GM12872 (cell line): ENCODE results near the gene BPNT1.

ENCODE experiments used
- TF ChIP-seq, protein P1 (sequence below): IDR thresholded peaks from 3 replicates; pipeline ENCODE4 v1.5.1; 2011; ENCODE audit warnings: low read depth, mild to moderate bottlenecking, low read length, moderate library complexity; ENCODE audit not compliant: insufficient read depth

BPNT1 gene

DNA sequence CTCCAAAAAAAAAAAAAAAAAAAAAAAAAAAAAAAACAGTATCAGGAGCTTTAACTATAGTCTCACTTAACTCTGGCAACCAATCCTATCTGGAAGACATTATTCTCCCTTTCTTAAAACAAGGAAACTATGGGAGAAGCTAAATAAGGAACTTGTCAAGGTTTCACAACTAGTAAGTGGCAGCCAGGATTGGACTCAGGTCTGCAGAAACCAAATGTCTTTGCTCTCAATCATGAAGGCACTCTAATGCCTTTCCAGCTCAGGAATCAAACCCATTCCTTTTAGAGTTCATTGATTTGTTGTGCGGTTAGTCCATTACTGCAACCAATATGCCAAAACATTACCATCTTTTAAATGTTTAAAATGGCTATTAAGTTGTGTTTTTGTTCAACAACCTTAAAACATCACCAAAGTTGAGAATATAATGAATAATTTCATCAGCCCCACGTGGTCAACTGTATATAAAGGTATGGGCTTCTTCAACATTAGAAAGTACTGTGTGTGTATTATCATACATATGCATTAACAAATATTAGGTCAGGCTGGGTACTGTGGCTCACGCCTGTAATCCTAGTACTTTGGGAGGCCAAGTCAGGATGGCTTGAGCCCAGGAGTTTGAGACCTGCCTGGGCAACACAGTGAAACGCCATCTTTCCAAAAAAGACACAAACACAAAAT lies 44.8 kb downstream of the BPNT1 start:
- TF ChIP-seq, protein P1, sequence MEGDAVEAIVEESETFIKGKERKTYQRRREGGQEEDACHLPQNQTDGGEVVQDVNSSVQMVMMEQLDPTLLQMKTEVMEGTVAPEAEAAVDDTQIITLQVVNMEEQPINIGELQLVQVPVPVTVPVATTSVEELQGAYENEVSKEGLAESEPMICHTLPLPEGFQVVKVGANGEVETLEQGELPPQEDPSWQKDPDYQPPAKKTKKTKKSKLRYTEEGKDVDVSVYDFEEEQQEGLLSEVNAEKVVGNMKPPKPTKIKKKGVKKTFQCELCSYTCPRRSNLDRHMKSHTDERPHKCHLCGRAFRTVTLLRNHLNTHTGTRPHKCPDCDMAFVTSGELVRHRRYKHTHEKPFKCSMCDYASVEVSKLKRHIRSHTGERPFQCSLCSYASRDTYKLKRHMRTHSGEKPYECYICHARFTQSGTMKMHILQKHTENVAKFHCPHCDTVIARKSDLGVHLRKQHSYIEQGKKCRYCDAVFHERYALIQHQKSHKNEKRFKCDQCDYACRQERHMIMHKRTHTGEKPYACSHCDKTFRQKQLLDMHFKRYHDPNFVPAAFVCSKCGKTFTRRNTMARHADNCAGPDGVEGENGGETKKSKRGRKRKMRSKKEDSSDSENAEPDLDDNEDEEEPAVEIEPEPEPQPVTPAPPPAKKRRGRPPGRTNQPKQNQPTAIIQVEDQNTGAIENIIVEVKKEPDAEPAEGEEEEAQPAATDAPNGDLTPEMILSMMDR = no peak

GRCh38 chr1:220043646-220044045 lies 45.9 kb downstream of the BPNT1 start:
- TF ChIP-seq, protein P1 = no peak

- TF ChIP-seq, protein P1 = no peak
These were observed 49.5 kb downstream of the BPNT1 start for GRCh38 chr1:220040028-220040596.

DNA sequence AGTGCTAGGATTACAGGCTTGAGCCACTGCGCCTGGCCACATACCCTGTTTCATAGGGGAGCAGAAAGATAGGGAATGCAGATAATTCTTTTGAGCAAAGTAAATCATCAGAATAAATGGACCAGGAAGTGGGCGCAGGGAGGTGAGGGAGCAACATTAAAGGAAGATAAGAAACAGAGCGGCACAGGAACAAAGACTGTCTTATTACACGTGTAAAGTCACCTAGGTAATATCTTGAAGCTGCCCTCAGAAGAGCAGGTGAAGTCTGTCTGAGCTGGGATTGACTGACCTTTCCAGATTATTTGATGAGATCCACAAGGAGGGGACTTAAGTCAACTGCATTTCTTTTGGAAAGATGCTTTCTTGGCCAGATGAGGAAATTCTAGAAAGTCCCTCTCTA lies 50.9 kb downstream of the BPNT1 start:
- TF ChIP-seq, protein P1 = no peak

GRCh38 chr1:220032911-220033310 lies 56.7 kb downstream of the BPNT1 start:
- TF ChIP-seq, protein P1 = no peak

GRCh38 chr1:220031287-220031686 lies 58.3 kb downstream of the BPNT1 start:
- TF ChIP-seq, protein P1 = no peak

DNA sequence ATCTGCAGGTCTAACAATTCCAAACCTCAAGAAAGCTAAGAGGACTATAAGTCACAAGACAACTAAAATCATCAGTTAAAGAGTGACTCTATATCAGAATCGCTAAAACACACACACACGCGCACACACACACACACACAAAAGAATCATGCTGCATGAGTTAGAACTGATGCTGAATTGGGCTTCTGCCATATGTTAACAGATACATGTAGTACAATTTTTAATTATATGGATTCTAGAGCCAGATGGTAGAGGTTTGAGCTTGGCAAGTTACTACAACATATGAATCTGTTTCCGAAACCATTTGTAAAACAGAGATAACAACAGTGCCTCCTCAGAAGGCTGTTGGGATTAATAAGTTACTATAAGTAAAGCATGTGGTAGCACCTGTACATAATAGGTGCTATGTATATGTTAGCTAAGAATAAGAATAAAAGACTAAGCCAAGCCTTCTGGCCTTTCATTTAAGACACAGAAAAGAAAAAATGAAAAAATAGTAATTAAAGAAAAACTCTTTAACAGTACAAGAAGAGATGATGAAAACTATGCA lies 61.2 kb downstream of the BPNT1 start:
- TF ChIP-seq, protein P1 = no peak
